Stimulated activated CD4-positive, alpha-beta T cell treated with anti-CD3 and anti-CD28 coated beads, TNF-alpha, amount 100 ng/mL, for 48 hours (primary cell): ENCODE data around the gene NDUFA11.

Source experiments
- DNase-seq, 3 donors: peaks; one replicate each; pipeline ENCODE4 v3.0.0-alpha.2; 2020; ENCODE audit warnings: low read depth in 3 of 3

The NDUFA11 gene

DNA sequence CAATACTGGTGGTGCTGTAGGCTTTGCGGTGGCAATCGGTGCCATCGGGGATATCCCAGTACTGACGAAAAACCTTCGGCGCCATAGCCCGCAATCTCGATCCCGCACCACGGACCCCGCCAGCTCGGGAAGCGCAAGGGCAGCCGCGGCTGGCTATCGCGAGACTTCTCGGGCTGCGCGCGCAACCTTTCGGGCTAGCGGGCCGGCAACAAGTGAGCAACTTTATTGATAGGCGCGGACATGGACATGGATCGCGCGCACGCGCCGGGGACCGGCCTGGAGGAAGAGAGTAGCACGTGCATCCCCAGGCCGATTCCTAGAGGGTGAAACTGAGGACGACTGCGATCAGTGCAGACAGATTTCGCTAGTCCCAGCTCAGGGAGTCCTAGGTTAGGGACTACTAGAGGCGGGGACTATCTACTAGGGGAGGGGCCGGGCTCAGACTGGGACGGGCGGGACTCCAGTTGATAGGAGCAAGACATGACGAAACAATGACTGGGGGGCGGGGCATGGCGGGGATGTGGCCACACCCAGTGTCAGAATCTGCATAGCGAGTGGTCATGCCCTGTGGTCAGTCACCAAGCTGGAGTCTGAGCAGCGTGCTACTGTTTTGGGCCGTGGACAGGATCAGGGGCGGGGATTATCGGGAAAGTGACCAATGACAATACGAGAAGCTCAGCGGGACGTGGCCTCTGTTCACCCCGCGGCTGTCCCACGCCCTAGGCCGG, at the start of gene NDUFA11:
Gene NDUFA11, minus strand, starts transcription at position 167 of the 728 bp plus-strand sequence. Its CDS starts 82 bp downstream, at position 85.
- peak; percentile 94 to 97 (median 96) for DNase-seq

DNA sequence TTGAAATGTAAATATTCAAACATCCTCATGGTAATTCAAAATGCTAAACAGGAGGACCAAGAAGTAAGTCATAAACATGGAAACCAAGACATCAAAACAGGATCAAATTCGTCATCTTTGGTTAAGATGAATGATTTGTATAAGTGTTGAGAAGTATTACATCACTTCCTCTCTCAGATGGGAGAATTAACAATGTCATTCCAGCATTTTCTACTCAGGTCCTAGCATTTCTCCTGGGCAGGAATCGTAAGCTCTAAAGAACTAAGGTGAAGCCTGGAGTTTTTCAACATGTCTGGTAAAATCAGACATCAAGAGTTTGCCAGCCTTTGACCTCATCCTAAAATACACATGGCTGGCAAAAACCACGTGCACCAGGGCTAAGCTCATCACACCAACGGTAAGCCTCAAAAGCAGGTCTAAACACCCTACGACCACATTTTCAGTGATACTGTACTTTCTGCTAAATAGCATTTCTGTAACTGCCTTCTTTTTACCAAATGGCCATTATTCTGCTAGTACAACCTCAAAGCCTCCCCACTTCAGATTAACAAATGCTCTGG, 49.5 kb upstream of the NDUFA11 start:
- DNase-seq = no peak

DNA sequence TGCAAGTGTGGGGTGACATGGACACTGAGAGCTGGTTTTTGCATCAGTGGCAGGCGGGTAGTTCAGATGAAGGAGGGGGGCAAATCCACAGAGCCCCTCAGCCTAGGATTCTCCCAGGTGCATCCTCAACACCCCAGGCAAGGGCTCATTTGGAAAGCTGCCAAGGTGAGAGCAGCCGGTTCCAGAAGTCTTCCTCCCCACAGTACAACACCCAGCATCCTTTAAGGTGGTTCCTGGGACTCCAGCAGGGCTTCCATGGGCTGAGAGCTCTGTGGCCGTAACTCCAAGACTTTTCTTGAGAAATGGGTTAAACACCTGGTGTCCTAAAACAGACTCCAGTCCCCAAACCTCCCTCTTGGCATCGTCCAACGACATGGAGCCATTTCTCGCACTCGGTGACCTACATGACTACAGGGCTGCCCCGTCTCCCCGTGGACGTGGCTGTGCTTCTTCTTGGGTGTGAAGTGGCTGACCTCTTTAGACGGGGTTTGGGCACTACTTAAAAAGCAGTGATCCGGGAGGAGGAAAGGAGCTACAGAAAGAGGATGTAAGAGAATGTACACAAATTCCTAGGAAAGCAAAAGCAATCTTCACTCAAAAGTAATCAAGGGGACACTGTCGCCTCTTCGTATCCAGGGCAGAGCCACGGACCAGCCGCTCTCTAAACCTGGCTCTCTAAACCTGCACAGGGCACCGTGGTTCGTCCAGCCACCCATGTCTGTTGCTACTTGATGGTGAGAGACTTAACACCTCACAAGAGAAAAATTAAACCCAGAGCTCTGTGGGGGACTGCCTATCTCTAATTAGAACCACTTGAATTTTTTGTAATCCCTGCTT, 48.8 kb upstream of the NDUFA11 start:
- DNase-seq = no peak

DNA sequence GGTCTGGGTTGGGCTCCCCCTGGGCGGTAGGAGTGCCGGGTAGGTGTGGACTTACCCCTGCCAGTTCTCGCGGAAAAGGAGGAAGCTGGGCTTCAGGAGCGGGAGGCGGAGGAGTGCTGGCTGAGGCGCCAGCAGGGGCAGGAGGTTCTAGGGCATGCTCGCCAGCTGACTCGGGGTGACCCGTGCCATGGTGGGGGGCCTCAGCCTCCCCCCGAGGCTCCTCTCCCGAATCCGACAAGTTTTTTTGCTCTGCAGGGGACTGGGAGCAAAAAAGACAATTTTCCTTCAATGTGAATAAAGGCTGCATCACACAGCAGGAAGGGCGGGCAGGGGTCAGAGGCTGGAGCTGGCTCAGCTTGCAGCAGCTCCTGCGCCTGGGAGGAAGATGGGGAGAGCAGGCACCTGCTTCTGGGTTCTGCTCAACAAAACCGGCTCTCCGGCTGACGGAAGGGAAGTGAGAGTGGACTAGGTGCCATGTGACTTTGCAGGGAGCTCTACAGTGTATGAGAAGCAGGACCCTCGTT, 47.8 kb upstream of the NDUFA11 start:
- no peak for DNase-seq

DNA sequence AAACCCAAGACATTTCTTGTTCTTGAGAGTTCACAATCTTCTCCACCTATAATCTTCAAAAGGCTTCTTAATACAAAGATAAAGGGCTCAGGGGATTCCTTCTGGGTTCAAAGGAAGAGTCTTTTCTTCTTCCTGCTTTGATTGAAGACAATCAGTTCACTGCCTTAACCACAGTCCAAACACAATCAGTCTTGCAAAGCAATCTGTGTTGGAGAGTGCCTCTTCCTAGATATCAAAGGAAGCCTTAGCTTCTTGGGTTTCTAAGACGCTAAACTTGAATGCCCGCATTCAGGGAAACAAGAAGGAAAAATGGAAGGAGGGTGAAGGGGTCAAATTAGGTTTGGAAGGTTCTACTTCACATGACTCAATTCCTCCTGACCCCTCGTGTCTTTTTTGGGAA, 47.2 kb upstream of the NDUFA11 start:
- no peak for DNase-seq

DNA sequence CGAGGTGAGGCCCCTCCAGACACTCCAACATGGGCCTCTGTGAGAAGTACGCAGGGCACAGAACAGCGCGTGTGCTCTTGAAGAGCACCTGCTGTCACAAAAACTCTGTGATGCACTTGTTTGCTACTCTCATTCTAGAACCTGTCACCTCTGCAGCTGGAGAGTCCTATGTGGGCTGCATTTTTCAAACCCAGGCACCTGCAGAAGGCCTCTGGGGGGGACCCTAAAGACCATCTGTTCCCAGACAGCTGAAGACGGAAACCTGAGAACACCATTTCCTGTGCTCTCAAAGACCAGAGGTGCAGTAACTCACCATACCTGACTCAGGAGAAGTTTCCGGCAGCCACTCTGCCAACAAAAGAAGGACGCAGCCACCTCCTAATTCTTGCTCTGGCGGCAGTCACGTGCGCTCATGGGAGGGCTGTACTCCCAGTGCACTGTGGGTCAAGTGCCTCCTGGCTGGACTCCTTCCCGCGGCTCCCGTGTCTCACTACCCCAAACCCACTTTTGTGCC, 46.3 kb upstream of the NDUFA11 start:
- DNase-seq = peak in 1 of 3 donors; percentile 12

DNA sequence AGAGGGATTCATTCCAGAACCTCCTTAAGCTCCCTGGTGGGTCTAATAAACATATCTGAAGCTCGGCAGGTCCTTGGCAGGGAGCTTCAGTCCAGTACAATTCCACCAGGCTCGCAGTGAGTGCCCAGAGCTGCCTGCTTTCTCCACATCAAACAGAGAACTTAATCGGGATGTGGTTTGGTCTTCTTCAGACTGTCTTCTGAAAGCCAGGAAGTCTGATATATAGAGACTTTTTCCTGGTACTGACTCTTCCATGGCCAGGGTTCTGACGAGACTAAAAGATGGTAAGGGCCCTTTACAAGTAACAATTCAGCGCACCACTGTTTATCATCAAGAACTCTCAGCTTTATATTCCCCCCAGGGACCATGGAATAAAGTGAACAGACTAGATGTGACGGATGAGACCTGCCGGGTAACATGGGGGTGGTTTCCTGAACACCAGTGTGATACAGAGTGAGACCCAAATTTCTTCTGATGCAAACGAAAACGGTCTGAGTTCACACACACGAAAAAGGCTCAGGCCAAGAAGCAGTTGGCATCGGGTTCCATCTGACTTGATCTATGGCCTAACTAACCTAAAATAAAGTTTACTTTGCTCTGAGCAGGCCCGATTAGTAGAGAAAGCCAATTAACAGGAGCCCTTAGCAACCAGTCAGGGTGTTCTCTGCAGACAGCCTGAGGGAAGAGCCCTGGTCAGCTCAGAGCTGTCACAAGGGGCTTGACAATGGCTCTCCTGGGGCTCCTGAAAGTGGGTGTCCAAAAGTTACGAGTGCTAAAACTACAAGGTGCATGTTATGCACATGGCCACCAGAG, 45.4 kb upstream of the NDUFA11 start:
- DNase-seq = no peak

DNA sequence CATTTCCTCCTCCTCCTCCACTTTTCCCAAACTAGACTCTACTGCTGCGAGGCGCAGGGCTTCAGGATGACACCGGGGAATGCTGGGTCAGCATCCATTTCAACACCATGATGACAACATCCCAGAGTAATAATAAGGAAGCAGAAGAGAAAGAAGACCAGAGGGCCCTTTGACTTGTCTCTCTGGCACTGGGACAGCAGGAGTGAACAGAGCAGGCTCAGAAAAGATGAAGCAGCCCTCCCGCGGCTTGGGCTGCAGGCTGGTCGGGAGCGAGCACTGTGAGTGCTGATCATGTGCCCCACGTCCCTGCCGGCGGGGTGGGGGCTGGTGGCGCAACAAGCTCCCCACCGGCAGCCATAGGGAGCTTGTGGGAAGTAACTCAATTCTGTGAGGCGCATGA, 43.8 kb upstream of the NDUFA11 start:
- DNase-seq = no peak

DNA sequence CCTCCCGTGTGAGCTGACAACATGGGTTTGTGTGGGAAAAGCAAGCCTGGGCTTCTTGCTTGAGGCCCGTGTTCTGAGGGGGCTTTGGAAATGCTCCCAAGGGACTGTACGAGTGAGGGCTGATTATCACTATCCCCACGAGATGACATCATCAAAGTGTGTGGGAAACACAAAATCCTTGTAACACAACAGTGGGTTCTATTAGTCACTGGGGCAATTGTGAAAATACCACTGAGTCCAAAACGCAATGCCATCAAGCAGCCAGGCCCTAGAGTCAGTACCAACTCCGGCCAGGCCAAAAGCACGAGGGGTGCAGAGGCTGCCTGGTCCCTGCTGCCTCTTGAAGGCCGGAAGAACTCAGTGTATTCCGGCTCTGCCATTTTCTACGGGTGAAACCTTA, 40.0 kb upstream of the NDUFA11 start:
- DNase-seq = no peak

DNA sequence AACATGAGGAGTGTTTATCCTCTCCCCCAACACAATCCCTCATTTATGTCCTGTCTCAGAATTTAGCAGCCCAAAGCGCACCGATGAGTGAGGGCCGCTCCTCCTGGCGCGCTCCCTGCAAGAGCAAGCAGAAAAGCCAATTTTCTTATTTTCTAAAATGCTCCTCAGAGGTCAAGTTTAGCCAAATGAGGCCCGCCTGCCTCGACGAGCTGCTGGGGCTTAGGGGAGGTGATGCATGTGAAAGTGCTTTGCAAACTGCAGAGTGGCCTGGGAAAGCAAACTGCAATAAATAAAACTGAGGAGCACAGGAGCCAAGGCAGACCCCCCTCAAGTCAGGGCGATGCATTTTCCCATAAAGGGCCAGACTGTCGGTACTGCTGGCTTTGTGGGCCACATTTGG, 39.5 kb upstream of the NDUFA11 start:
- no peak for DNase-seq

DNA sequence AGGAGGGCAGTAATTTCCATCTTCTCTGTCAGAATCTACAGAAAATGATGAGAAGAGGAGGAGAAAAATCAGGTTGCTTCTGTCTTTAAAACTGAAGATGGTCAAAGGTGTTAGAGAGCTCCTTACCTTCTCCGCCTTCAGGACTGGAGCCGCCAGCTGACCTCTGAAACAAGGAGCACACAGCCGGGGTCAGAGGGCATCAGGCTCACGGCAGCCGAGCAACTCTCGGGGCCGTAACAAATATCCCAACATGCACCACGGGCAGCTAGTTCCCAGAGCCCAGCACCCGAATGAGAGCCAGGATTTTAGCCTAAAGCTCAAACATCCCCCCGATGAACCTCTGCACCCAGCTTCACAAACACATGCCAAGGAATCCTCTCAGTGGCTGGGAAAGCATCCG, 38.1 kb upstream of the NDUFA11 start:
- no peak for DNase-seq

DNA sequence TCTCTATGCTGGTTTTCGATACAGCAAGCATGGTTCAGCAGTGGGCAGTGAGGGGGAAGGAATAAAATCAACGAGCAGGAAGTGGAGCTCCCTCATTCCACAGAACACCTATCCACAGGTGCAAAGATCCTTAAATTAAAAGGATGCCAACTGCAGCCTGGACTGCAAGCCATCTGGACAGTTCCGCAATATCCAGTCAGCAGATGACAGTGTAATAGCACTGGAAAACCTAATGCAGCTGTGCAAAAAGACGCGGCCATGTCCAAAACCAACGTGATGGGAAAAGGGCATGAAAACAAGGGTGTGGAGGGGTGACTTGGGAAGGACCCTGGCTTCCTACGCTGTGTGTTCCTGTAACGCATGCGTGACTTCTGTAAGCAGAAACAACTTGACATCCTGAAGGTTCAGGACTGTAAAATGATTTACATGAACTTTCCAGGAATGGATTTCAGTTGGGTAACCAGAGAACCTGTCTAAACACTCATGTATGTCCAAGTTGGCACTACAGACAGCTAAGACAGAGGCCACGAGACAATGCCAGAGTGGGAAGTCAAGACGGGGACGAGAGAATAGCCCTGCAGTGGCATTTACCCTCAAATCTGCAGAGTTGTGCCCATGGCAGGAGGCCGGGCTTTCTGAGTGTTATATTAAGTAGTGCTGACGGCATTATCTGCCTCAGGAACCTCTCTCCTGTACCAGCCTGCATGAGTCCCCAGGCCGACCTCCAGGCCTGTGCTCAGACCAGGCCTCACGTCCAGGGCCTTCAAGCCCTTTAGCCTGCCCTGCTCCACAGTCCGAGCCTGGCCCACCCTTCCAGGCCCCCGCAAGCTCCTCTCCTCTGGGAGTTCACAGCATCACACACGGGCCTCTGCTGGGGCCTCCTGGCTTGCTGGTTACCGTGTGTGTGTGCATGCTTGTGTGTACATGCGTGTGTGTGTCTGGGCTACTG, 36.9 kb upstream of the NDUFA11 start:
- DNase-seq = no peak

DNA sequence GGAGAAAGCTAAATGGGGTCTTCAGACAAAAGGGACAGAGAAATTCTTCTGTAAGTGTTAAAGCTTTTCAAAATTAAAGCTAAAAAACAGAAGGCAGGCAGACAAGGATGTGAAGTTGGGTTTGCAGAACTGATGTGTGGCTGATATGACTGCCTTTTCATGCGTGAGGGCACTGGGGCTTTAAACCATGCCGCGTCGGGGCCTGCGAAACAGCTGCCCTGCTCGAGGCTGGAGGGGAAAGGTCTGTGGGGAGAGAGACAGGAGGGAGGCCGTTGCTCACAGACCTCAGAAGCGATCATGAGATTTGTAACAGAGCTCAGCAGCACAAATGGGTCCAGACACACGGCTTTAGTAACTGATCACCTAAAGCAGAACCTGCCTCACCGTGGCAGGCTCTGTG, 34.0 kb upstream of the NDUFA11 start:
- no peak for DNase-seq

DNA sequence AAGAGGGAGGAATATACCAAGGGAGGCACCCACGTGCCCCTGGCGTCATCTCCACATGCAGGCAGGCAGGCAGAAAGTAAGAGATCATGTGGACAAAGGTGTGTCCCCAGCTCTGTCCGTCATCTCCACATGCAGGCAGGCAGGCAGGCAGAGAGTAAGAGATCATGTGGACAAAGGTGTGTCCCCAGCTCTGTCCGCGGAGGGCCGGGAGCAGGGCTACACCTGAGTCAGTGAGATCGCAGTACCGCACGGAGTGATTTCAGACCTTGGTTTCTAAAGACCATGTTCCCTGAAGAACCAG, 32.7 kb upstream of the NDUFA11 start:
- no peak for DNase-seq

DNA sequence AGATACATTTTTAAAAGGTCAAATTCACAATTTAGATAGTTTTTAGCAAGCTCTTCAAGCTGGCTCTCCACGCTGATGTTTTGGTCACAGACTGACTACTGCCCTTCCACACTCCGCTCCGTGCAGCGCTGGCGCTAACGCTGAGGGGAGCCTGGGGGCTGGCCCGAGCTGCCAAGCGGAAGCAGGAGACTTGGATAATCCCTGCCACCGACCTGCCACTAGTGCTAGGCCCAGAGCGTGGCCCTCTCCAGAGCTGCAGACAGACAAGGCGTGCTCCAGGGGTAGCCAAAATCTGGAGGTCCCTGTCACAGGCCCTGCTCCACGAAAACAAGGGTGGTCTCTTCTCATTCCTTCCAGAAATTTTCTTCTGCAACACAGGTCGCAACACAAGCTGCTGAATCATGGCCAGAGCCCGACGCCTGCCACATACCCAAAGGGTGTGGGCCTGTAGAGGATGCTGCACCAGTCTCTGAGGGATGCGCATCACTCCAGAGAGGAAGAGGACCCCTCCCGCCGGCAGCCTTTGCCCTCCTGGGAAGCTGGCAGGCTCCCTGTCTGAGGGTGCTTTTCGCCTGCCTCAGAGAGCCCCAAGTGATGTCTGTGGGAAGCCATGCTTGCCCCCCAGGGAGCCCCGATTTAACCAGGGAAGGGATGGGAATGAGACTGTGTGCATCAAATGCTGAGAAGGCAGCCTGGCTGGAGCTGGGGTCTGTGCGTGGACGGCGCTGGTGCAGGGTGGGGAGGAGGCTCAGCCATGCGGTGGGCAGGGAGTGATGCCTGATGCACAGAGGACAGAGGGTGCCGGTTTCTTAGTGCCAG, 32.1 kb upstream of the NDUFA11 start:
- DNase-seq = no peak

DNA sequence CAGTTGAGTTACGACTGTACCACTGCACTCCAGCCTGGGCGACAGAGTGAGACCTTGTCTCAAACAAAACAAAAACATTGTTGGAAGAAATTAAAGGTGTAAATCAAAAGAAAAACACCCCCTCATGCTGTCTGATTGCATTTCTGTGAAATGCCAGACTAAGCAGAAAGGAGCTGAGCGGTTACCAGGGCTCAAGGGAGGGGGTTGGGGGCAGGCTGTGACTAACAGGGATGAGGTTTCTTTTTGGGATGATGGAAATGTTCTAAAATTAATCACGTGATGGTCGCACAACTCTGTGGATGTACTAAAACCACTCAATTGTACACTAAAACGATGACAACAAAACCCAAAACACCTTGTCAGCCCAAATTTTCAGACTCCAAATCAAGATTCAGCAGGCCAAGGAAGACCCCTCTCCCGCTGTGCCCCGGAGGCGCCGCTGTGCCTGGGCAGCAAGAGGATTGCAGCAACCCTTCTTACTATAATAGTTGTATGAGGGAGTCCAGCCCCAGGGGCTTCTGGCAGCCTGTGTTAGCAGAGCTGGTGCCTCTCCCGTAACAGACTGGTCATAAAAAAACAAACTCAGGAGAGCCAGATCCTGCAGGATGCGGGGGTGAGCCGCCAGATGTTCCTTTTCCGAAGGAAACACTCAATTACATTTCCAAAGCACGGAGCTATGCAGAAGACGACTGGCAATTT, 31.3 kb upstream of the NDUFA11 start:
- no peak for DNase-seq

DNA sequence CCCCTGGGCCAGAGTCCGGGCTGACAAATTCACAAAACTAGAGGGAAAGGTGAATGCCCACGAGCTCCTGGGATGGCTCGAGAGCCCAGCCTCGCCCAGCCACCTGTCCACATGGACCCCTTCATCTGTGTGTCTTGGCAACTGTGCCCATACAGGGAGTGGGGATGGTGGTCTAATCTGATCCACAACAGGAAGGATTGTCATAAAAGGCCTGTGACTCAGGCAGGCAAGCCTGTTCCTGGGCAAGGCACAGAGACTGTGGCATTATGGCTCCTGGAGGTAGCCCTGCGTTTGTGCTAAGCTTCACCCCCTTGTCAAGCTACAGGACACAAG, 30.4 kb upstream of the NDUFA11 start:
- DNase-seq = no peak

DNA sequence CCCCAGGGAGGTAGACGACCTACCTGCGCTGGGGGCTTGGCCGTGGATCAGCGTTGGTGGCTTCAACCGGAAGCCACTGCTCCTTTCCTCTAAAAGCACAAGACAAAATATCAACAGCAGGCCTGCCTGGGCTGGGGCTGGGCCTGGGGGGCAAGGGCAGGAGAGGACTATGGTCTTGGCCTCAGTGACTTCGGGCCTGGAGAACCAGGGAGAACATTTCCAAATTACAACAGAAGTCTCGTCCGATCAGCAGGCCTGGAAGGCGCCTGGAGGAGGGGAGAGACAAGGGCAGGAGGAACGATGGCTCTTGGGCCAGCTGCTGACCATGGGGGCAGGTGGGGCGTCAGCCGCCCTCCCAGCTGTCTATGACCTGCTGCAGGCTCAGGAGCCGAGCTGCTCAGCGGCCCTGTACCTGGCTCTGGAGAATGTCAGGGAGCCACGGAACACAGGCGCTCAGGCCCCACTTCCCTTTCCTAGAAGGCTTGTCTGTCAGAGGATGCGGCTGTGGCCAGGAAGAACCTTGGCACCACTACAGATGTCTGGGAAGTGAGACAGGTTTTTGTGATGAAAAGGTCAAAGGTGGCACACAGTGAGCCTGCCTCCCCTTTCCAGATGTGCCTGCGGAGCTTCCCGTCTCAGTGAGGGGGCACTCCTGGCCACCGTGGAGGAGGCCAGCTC, 29.9 kb upstream of the NDUFA11 start:
- DNase-seq = no peak
